Neural progenitor cell (in vitro differentiated cells): ENCODE measurements around the gene LRRC1.

Source experiments
- CTCF ChIP-seq: fragments of 200-600 bp; sonication (generic); IDR thresholded peaks from 2 replicates; pipeline ENCODE4 v1.5.1; 2017; ENCODE audit warnings: antibody characterized with exemption, mild to moderate bottlenecking
- EZH2 ChIP-seq: fragments of 200-600 bp; sonication (generic); IDR thresholded peaks from 2 replicates; pipeline ENCODE4 v1.6.1; 2017; ENCODE audit warnings: antibody characterized with exemption, mild to moderate bottlenecking, moderate library complexity
- EZH2phosphoT487 ChIP-seq: fragments of 200-600 bp; sonication (generic); IDR thresholded peaks from 2 replicates; pipeline ENCODE4 v1.6.1; 2017; ENCODE audit warnings: antibody characterized with exemption

DNA sequence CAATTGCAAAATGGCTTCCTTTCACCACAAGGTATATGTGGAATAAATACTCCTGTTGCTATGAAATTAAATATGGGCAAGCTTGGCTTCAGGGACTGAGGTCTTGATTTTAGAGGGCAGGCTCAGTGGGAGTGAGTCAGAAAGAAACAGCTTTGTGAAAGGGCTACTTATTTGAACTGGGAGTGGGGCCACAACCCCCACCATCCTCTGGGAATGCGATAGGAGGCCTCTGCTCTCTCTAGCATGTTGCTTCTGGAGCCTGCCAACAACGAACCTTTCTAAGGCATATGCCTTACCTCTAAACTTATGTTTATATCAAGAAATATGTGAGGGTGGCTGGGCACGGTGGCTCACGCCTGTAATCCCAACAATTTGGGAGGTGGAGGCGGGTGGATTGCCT, 149.7 kb downstream of the LRRC1 start:
- TF ChIP-seq CTCF = no peak
- no peak for TF ChIP-seq EZH2
- TF ChIP-seq EZH2phosphoT487 = no peak
